IgD-negative memory B cell (primary cell): ENCODE data around the gene C11orf21. TPM values are rescaled to one million over a fixed set of nuclear protein-coding genes. Genes with fewer than 3 reads are reported as not detected.

Source experiments
- H3K27ac Mint-ChIP-seq, 3 donors: one replicate each; pipeline ENCODE4 v1.8.0; 2020 to 2022; ENCODE audit warnings: mild to moderate bottlenecking in 3 of 3, mixed read lengths in 3 of 3, moderate library complexity in 1 of 3
- H3K27me3 Mint-ChIP-seq: one replicate; pipeline ENCODE4 v1.8.0; 2021; ENCODE audit warnings: mixed read lengths
- H3K36me3 Mint-ChIP-seq: one replicate; pipeline ENCODE4 v1.8.0; 2020; ENCODE audit warnings: mild to moderate bottlenecking, mixed read lengths
- H3K4me1 Mint-ChIP-seq, 3 donors: one replicate each; pipeline ENCODE4 v1.8.0; 2020 to 2022; ENCODE audit warnings: mixed read lengths in 3 of 3, mild to moderate bottlenecking in 1 of 3
- H3K4me3 Mint-ChIP-seq, 4 donors: one replicate each; pipeline ENCODE4 v1.8.0; 2020 to 2022; ENCODE audit warnings: mild to moderate bottlenecking in 4 of 4, mixed read lengths in 4 of 4, moderate library complexity in 3 of 4
- H3K9me3 Mint-ChIP-seq, 3 donors: one replicate each; pipeline ENCODE4 v1.8.0; 2020 to 2021; ENCODE audit warnings: mixed read lengths in 3 of 3, mild to moderate bottlenecking in 1 of 3
- polyA plus RNA-seq: library from polyadenylated mRNA; unstranded; fragments of 300-500 nt; fragmentation: Illumina TruSeq; gene quantifications from one replicate; pipeline ENCODE4 v1.2.3, GENCODE V29; 2021

Gene C11orf21
- polyA plus RNA-seq, 1 donor from 2014 or later, result 6.2 TPM

DNA sequence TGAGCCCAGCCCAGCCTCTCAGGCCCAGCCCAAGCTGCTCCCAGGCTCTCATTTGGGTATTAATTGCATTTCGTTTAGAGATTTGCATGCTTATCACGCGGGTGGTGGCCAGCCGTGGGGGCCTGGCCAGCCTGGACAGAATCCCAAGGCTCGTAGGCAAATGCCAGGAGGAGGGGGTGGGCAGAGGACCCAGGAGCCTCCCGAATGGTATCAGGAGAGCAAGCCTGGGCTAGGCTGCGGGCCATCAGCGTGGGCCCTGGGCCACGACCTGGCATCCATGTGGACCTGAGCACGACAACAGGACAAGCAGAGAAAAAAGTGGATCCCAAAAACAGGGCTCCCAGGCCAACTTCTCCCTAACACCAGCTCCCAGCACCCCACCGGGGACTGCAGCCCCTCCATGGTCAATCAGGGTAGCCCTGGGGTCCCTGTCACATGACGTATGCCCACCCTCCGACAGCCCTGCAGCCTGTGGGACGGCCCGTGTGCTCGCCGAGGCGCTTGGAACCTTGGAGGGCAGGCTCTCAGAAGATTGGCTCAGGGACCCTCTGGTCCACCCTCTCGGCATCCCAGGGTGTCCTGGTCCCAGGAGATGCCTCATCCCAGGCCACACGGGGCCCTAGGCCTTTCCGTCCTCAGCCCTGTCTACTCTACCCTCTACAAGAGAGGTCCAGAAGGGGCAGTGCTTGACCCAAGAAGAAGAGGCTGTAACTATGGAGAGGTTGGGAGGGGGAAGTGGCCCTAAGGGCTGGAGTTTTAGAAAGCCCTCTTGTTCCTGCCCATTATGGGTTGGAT is 40.1 kb downstream of the C11orf21 start:
- H3K27me3 Mint-ChIP-seq, result peaks cover 2% of the 10 kb centered on the region
- no peak overlapping the region for H3K4me3 Mint-ChIP-seq
- H3K9me3 Mint-ChIP-seq, result no peaks in the 10 kb centered on the region
- peaks cover 15 to 19% (median 17%) of the 10 kb centered on the region in 3 donors for H3K4me1 Mint-ChIP-seq
- H3K27ac Mint-ChIP-seq, result peak overlapping the region in 2 of 3 donors; percentile 65 to 77
- peaks cover 1% of the 10 kb centered on the region for H3K36me3 Mint-ChIP-seq

DNA sequence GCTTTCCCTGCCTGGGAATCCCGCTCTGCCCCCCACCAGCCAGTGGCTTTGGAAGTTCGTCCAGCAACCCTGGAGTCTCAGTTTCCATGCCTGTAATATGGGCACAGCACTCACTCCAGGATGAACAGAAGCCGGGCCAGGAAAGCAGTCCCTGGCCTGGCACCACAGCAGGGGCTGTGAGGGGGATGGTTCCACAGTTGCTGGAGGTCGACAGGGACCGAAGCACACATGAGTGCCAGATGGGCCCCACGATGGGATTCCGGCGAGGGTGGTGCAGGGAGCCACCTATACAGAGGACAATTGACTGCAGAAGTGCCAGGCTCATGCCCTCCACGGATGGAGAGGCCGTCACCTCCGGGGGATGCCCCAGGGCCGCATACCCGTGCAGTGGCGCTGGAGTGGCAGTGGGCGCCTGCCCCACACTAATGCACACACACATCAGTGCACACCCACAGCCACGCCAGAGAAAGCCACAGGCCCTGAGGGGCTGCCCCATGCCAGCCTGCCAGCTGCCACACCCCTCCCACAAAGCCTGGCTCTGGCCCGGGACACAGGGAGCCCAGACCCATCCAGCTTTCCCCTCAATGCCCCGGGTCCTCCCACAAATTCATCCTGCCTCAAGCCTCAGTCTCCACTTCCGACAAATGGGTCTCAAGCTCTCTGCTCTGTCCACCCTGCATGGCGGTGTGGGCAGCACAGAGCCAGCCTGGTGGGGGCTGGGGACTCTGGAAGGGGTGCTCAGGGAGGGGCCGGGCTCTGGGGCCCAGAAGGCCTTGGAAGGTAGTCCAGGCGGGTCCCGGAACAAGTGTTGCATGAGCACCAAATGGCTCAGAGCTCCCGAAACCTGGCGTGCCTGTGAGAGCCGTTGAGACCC is 41.0 kb downstream of the C11orf21 start:
- H3K27me3 Mint-ChIP-seq, result peaks cover 2% of the 10 kb centered on the region
- H3K36me3 Mint-ChIP-seq, result no peaks in the 10 kb centered on the region
- peaks cover 6 to 10% (median 8%) of the 10 kb centered on the region in 3 donors for H3K4me1 Mint-ChIP-seq
- peak overlapping the region in 1 of 4 donors; percentile 54 for H3K4me3 Mint-ChIP-seq
- H3K9me3 Mint-ChIP-seq, result no peaks in the 10 kb centered on the region
- peak overlapping the region in 1 of 3 donors; percentile 77 for H3K27ac Mint-ChIP-seq

DNA sequence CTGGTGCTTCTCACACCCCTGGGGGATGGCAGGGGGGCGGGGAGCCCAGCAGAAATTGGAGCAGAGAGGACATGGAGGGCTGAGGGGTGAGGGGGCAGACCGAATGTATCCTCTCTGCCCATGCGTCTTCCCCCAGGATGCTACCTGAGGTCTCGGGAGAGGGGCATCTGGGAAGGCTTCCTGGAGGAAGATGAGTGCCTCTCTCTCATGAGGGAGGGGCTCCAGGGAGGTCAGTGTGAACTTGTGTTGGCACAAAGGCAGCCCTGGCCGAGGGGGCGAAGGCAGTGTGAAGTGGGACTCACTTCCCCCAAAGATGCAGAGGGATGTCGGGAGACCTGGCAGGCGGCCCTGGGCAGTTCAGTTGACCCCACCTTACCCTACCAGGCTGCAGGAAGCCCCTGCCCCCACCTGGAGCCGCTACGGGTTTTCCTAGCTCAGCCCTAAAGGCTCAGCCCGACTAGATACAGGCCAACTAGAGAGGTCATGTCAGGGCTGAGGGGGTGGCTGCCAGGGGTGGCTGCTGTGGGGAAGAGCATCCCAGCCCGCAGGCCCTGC is 41.7 kb downstream of the C11orf21 start:
- no peak overlapping the region for H3K4me3 Mint-ChIP-seq
- H3K36me3 Mint-ChIP-seq, result no peaks in the 10 kb centered on the region
- no peak overlapping the region for H3K27ac Mint-ChIP-seq
- peaks cover 2% of the 10 kb centered on the region for H3K27me3 Mint-ChIP-seq
- H3K4me1 Mint-ChIP-seq, result peaks cover 0 to 4% (median 2%) of the 10 kb centered on the region in 3 donors
- peaks cover 0 to 4% (median 3%) of the 10 kb centered on the region in 3 donors for H3K9me3 Mint-ChIP-seq

DNA sequence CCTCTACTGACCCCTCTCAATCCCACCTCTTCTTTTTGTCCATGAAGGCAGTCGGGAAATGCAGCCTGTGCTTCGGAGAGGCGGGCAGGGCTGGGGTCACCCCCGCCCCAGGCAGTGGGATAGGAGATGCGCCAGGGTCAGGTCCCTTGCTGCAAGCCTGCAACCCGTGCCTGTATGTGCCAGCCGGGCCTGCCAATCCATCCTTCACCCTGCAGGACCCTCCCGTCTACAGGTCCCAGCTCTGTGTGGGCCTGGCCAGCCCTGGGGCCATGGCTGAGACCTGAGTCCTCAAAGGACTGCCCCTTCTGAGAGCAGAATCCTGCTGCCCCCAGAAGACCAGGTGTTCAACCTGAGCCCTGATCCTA is 42.3 kb downstream of the C11orf21 start:
- H3K27ac Mint-ChIP-seq, result no peak overlapping the region
- H3K27me3 Mint-ChIP-seq, result peaks cover 5% of the 10 kb centered on the region
- no peaks in the 10 kb centered on the region for H3K36me3 Mint-ChIP-seq
- no peak overlapping the region for H3K4me3 Mint-ChIP-seq
- H3K9me3 Mint-ChIP-seq, result peaks cover 0 to 7% (median 6%) of the 10 kb centered on the region in 3 donors
- peaks cover 0 to 2% (median 2%) of the 10 kb centered on the region in 3 donors for H3K4me1 Mint-ChIP-seq

DNA sequence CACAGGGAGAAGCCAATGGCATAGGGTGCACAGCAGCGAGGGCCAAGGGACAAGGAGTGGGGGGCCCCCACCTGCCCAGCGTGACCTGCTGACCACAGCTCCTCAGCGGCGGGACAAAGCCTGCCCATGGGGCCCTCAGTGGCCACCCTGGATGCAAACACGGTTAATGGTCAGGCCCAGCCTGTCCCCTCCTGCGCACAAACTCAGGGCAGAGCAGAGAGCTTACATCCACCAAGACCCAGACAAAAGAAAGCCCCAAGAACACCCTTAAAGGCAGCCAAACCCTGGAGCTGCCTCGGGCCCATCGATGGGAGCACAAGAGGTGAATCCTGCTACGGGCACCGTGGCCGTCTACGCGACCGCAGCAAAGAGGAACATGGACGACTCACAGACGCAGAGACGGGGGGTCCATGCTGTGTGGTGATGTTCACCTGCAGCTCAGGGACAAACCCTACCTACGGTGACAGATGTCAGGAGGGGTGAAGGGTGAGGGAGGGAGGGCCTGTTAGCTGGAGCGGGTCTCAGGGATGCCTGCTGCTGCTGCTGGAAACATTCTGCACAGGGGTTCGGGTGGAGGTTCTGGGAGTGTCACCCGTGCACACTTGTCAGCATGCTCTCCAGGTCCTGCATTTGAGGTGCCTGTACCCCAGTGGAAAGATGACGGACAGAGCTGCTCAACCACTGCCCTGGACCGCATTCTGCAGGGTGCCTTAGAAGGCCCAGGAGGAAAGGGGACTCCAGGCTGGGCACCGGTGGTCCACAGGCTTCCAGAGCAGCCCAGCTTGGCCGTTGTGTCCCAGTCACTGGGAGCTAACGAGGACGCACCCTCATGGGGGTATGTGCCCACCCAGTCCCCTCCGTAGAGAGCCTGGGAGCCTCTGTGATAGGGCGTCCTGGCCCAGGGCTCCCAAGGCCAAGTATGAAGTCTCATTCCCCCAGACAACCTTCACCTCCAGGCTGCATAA is 42.9 kb downstream of the C11orf21 start:
- Mint-ChIP-seq H3K9me3 (peaks cover 0 to 7% (median 6%) of the 10 kb centered on the region in 3 donors), H3K36me3 (no peaks in the 10 kb centered on the region), H3K4me1 (no peaks in the 10 kb centered on the region), H3K4me3 (no peak overlapping the region), H3K27ac (no peak overlapping the region), H3K27me3 (peaks cover 5% of the 10 kb centered on the region)

DNA sequence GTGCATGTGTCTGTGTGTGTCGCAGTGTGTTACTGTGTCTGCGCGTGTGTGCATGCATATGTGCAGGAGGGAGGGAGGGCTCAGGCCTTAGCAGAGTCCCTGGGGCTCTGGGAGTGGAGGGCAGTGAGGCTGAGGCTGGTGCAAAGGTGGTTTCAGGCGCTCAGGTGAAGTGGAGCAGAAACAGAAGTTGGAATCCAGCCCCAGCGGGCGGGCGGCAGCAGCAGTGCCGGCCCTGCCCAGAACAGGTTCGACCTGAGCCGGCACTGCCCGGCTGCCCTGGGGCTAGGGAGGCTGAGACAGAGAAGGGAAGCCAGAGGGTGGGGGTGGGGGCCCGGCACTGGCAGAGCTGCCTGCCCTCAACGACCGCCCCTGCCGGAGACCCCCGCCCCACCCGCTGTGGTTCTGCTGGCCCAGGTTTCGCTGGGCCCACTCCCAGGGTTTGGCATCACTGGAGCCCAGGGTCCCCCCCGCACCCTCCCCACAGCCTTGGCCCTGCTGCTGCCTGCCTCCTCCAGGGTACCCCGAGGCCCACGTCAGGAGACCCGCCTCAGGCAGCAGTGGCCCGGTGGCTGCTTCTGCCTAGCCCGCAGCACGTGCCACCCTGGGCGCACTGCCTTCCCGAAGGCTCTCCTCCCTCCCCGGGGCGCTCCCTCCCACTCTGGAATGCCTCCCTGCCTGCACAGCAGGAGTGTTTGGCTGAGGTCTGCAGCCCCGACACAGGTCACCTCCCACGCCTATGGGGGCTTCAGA is 44.6 kb downstream of the C11orf21 start:
- Mint-ChIP-seq H3K4me1 (no peaks in the 10 kb centered on the region), H3K9me3 (peaks cover 0 to 7% (median 6%) of the 10 kb centered on the region in 3 donors), H3K27me3 (peaks cover 5% of the 10 kb centered on the region), H3K27ac (no peak overlapping the region), H3K36me3 (no peaks in the 10 kb centered on the region), H3K4me3 (no peak overlapping the region)

DNA sequence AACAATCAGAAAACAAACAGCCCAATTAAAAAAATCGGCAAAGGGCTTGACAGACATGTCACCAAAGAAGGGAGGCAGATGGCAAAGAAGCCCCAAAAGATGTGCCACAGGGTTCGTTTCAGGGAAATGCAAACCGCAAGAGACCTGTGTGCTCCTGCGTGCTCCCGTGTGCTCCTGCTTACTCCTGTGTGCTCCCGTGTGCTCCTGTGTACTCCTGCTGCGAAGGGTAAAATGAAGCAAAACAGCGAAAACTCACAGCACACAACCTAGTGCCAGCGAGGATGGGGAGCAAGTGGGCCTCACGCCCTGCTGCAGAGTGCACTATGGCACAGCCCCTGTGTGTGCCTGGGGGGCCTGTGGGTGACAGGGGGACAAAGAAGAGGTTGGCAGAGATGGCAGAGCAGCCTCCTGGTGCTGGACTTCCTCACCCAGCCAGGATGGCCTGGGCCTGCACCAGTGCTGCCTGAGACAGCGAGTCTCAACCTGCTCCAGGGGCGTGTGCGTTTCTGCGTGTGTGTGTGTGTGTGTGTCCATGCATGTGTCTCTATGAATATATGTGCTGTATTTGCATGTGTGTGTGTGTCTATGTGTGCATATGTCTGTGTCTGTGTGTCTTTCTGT is 45.3 kb downstream of the C11orf21 start:
- no peaks in the 10 kb centered on the region for H3K36me3 Mint-ChIP-seq
- H3K9me3 Mint-ChIP-seq, result peaks cover 0 to 7% (median 6%) of the 10 kb centered on the region in 3 donors
- H3K4me3 Mint-ChIP-seq, result peak overlapping the region in 1 of 4 donors; percentile 24
- H3K27ac Mint-ChIP-seq, result no peak overlapping the region
- peaks cover 5% of the 10 kb centered on the region for H3K27me3 Mint-ChIP-seq
- H3K4me1 Mint-ChIP-seq, result no peaks in the 10 kb centered on the region

DNA sequence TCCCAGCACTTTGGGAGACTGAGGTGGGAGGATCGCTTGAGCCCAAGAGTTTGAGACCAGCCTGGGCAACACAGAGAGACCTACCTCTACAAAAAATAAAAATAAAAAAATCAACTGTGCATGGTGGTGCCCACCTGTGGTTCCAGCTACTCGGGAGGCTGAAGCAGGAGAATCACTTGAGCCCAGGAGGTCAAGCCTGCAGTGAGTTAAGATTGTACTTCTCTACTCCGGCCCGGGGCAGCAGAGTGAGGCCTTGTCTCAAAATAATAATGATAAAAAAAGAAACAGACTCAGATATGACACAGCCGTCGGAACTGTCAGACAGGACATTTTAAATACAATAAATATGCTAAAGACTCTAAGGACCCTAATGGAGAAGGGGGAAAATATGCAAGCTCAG is 49.7 kb downstream of the C11orf21 start:
- Mint-ChIP-seq H3K27me3 (peaks cover 2% of the 10 kb centered on the region), H3K36me3 (no peaks in the 10 kb centered on the region), H3K4me1 (no peaks in the 10 kb centered on the region), H3K27ac (no peak overlapping the region), H3K4me3 (no peak overlapping the region), H3K9me3 (peaks cover 0 to 7% (median 6%) of the 10 kb centered on the region in 3 donors)

DNA sequence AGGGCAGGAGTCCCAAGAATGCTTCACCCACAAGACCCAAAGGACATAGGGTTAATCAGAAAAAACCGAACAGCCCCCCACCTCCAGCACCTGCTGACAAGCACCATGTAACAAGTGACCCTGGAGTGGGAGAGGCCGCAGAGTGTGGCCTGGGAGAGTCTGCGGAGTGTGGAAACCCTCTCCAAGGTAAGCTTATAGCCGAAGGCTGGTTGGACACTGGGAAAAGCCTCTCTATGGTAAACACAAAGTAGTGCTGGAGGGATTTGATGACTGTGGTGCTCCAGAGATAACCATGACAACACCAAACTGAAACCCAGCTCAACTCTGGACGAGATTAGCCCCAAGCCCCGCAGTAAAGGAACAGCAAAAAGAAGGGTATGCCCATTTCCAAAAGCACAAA is 50.6 kb downstream of the C11orf21 start:
- Mint-ChIP-seq H3K27ac (peak overlapping the region in 1 of 3 donors; percentile 31), H3K4me3 (no peak overlapping the region), H3K9me3 (peaks cover 0 to 7% (median 7%) of the 10 kb centered on the region in 3 donors), H3K36me3 (no peaks in the 10 kb centered on the region), H3K27me3 (peaks cover 2% of the 10 kb centered on the region), H3K4me1 (no peaks in the 10 kb centered on the region)

DNA sequence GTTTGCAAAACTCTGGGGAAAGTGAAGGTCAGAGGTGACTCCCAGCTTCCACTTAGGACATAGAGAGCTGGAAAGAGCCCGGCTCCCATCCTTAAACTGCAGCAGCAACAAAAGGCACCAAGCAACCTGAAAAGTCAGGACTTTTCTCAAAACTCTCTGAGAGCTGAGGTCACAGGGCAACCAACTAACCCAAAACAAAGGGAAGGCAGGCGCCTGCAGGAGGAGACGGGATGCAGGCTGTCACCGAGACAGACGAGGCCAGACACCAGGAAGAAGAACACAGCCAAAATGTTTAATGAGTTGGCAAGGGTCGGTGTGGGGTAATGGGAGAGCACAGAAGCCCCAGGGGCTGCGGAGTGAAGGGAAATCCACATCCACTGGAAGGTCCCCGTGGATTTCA is 51.2 kb downstream of the C11orf21 start:
- Mint-ChIP-seq H3K36me3 (no peaks in the 10 kb centered on the region), H3K27ac (no peak overlapping the region), H3K9me3 (peaks cover 0 to 7% (median 7%) of the 10 kb centered on the region in 3 donors), H3K4me1 (no peaks in the 10 kb centered on the region), H3K27me3 (peaks cover 2% of the 10 kb centered on the region), H3K4me3 (no peak overlapping the region)

DNA sequence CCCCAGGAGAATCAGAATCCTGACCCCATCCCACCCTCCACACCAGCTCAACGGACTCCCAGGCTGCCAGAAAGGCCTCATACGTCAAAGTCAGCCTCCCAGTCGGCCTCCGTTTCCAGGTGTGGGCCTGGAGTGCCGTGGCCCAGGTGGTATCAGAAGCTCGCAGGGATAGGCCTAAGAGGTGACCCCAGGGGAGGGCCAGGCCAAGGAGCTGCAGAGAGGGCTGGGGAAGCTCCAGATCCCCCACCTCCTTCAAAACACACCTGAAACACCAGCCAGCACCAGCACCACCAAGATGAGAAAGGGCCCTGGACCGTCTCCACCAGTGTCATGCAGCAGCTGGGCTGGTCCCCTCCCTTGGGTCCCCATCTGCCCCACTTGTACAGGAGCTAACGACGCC is 51.7 kb downstream of the C11orf21 start:
- no peaks in the 10 kb centered on the region for H3K36me3 Mint-ChIP-seq
- H3K4me3 Mint-ChIP-seq, result no peak overlapping the region
- no peak overlapping the region for H3K27ac Mint-ChIP-seq
- peaks cover 3% of the 10 kb centered on the region for H3K27me3 Mint-ChIP-seq
- H3K9me3 Mint-ChIP-seq, result peaks cover 0 to 5% (median 4%) of the 10 kb centered on the region in 3 donors
- no peaks in the 10 kb centered on the region for H3K4me1 Mint-ChIP-seq

DNA sequence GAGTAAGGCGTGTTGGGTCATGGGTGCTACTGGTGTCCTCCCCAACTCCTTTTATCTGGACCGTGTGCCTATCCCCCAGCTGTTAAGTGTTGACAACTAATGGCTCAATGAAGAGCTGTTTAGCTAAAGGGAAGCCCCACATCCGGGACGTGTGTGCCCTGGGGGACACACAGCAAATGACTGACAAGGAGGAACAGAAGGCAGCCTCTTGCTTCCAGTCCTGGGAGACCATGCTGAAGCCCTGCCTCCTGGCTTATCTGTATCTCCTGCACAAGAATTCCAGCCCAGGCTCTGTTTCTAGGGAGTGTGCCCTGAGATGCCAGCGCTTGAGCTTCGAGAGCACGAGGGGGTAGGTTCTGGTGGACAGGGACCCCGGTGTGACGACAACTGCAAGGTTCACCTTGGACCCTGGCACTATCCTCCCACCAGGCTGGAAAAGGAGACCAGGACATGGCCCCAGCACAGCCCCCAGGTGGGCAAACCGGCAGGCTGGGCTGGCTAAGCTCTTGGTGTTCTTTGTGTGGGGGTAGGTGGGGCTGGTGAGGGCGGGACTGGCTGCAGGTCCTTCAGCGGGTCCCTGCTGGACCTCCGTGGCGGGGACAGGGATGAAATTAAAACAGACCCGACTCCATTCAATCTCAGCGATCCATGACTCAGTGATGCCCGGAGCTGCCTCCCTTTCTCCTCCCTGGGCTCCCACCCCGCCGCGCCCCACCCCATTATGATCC is 52.4 kb downstream of the C11orf21 start:
- Mint-ChIP-seq H3K27ac (no peak overlapping the region), H3K9me3 (peaks cover 0 to 2% (median 0%) of the 10 kb centered on the region in 3 donors), H3K27me3 (peaks cover 2% of the 10 kb centered on the region), H3K4me1 (no peaks in the 10 kb centered on the region), H3K4me3 (no peak overlapping the region), H3K36me3 (no peaks in the 10 kb centered on the region)

DNA sequence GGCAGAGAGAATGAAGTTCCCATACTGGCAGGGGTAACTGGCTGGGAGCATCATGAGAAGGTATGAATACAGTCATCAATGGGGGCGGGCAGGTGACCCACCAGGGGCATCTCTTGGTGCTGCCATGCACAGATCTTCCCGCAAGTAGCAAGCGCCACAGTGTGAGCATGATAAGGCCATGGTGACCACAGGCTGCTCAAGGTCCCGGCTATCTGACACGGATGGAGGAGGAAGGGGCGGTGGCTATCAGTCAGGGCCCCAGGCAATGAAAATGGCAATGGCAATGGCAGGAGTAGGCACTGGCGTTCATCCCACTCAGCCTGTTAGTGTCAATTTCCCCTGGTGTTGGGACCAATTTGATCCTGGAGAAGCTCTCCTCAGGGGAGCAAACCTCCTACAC is 53.0 kb downstream of the C11orf21 start:
- Mint-ChIP-seq H3K4me1 (no peaks in the 10 kb centered on the region), H3K4me3 (no peak overlapping the region), H3K9me3 (peaks cover 0 to 2% (median 0%) of the 10 kb centered on the region in 3 donors), H3K27ac (peak overlapping the region in 1 of 3 donors; percentile 25), H3K27me3 (peaks cover 2% of the 10 kb centered on the region), H3K36me3 (no peaks in the 10 kb centered on the region)
